Raji (cell line): ENCODE data around the gene HGS.

ENCODE experiments used
- POLR2A ChIP-seq: IDR thresholded peaks from 2 replicates; pipeline ENCODE4 v1.6.1; 2011; ENCODE audit warnings: low read depth, low read length, control low read depth; ENCODE audit not compliant: insufficient read depth

The HGS gene

GRCh38 chr17:81672954-81673353 lies 10.9 kb upstream of the HGS start:
- TF ChIP-seq POLR2A: no peak

- no peak for TF ChIP-seq POLR2A
Measured at GRCh38 chr17:81673561-81674258, 10.1 kb upstream of the HGS start.

GRCh38 chr17:81676906-81677305 lies 6.9 kb upstream of the HGS start:
- TF ChIP-seq POLR2A: no peak

GRCh38 chr17:81680150-81680549 lies 3.7 kb upstream of the HGS start:
- no peak for TF ChIP-seq POLR2A

- no peak for TF ChIP-seq POLR2A
Measured at GRCh38 chr17:81681672-81682071, 2.1 kb upstream of the HGS start.

GRCh38 chr17:81682565-81683207 lies 1.1 kb upstream of the HGS start:
- no peak for TF ChIP-seq POLR2A

GRCh38 chr17:81683208-81683583 lies 615 bp upstream of the HGS start:
- TF ChIP-seq POLR2A: no peak

GRCh38 chr17:81684442-81684911 lies 666 bp downstream of the HGS start:
- TF ChIP-seq POLR2A: no peak

GRCh38 chr17:81685108-81685507 lies 1.3 kb downstream of the HGS start:
- 0 out of 2 replicates have a peak, but pooled peaks have one; percentile 12 for TF ChIP-seq POLR2A

- no peak for TF ChIP-seq POLR2A
Measured at GRCh38 chr17:81686614-81687013, 2.8 kb downstream of the HGS start.

GRCh38 chr17:81687770-81688541 lies 4.1 kb downstream of the HGS start:
- no peak for TF ChIP-seq POLR2A

GRCh38 chr17:81688616-81689015 lies 4.8 kb downstream of the HGS start:
- TF ChIP-seq POLR2A: no peak

GRCh38 chr17:81690066-81690465 lies 6.3 kb downstream of the HGS start:
- no peak for TF ChIP-seq POLR2A

GRCh38 chr17:81690549-81690948 lies 6.7 kb downstream of the HGS start:
- TF ChIP-seq POLR2A: no peak

- no peak for TF ChIP-seq POLR2A
Measured at GRCh38 chr17:81691196-81691595, 7.4 kb downstream of the HGS start.

- no peak for TF ChIP-seq POLR2A
Measured at GRCh38 chr17:81691608-81692007, 7.8 kb downstream of the HGS start.
